Measurements from ENCODE around the gene TMEM17.

Gene TMEM17

DNA sequence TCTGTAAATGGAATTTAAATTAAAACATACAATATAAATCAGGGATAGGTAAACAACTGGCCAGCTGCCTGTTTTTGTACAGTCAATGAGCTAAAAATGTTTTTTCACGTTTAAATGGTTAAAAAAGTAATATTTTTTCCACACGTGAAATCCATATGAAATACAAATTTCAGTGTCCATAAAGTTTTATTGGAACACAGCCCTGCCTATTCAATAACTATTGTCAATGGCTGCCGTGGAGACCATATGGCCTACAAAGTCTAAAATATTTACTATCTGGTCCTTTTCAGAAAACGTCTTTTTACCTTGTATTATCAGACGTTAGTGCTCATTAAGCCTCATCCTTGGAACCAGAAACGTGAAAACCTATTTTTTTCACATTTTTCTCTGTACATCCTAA, 1.3 kb downstream of the TMEM17 start:
- H3K4me3 ChIP-seq (ENCODE audit: low read depth, low read length) = no peak overlapping the region
- no peak overlapping the region for H3K27ac ChIP-seq
- H3K27me3 ChIP-seq (replicated peaks) = no peaks in the 10 kb centered on the region
- DNase-seq = no peak
- H3K36me3 ChIP-seq (replicated peaks) = no peaks in the 10 kb centered on the region
- TF ChIP-seq, protein P1, sequence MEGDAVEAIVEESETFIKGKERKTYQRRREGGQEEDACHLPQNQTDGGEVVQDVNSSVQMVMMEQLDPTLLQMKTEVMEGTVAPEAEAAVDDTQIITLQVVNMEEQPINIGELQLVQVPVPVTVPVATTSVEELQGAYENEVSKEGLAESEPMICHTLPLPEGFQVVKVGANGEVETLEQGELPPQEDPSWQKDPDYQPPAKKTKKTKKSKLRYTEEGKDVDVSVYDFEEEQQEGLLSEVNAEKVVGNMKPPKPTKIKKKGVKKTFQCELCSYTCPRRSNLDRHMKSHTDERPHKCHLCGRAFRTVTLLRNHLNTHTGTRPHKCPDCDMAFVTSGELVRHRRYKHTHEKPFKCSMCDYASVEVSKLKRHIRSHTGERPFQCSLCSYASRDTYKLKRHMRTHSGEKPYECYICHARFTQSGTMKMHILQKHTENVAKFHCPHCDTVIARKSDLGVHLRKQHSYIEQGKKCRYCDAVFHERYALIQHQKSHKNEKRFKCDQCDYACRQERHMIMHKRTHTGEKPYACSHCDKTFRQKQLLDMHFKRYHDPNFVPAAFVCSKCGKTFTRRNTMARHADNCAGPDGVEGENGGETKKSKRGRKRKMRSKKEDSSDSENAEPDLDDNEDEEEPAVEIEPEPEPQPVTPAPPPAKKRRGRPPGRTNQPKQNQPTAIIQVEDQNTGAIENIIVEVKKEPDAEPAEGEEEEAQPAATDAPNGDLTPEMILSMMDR (IDR thresholded peaks at IDR 0.05; ENCODE audit: low read depth, low read length, missing control alignments) = no peak
- in situ Hi-C loops (cut with HindIII; ENCODE audit: low pct_ligation_motif_present, low sequenced_read_pairs) = no loop called here

GRCh38 chr2:62501794-62502500, 4.0 kb downstream of the TMEM17 start:
- Histone ChIP-seq H3K27me3 (replicated peaks) (no peaks in the 10 kb centered on the region), H3K36me3 (replicated peaks) (no peaks in the 10 kb centered on the region), H3K4me3 (ENCODE audit: low read depth, low read length) (no peak overlapping the region), H3K27ac (no peak overlapping the region)
- TF ChIP-seq, protein P1 (IDR thresholded peaks at IDR 0.05; ENCODE audit: low read depth, low read length, missing control alignments) = no peak
- in situ Hi-C loops (cut with HindIII; ENCODE audit: low pct_ligation_motif_present, low sequenced_read_pairs) = no loop called here
- no peak for DNase-seq

GRCh38 chr2:62501069-62501468, 4.9 kb downstream of the TMEM17 start:
- in situ Hi-C loops (cut with HindIII; ENCODE audit: low pct_ligation_motif_present, low sequenced_read_pairs) = no loop called here
- DNase-seq = no peak
- H3K27ac ChIP-seq = no peak overlapping the region
- TF ChIP-seq, protein P1 (IDR thresholded peaks at IDR 0.05; ENCODE audit: low read depth, low read length, missing control alignments) = no peak
- no peak overlapping the region for H3K4me3 ChIP-seq (ENCODE audit: low read depth, low read length)
- H3K36me3 ChIP-seq (replicated peaks) = no peaks in the 10 kb centered on the region
- no peaks in the 10 kb centered on the region for H3K27me3 ChIP-seq (replicated peaks)

DNA sequence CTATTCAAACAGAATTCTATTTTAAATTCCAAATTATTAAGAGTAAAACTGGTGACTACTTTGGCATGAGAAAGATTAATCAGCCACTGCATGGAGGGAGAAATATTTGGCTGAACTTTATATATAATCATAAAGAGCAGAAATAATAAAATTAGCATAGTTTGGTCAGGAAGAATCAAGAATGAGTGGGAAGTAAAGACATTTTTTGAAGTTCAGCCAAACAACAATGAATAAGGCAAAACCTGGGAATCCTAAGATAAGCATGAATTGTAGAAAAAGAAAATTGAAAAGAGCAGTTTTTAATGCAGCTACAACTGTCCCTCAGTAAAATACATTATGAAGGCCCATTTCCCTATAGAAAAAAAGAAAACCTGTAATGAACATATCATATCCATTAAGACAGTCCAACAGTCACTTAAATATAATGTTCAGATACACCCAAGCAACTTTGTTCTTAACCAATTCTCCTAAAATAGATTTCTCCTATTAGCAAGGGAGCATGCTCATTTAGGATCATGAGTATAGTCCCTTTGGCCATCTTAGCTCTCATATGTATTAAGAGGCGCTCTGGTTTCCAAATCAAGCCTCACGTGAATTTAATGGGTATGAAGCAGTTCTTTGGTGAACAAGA, 6.5 kb downstream of the TMEM17 start:
- TF ChIP-seq, protein P1 (IDR thresholded peaks at IDR 0.05; ENCODE audit: low read depth, low read length, missing control alignments) = no peak
- Histone ChIP-seq H3K27me3 (replicated peaks) (no peaks in the 10 kb centered on the region), H3K36me3 (replicated peaks) (no peaks in the 10 kb centered on the region), H3K27ac (no peak overlapping the region), H3K4me3 (ENCODE audit: low read depth, low read length) (no peak overlapping the region)
- in situ Hi-C loops (cut with HindIII; ENCODE audit: low pct_ligation_motif_present, low sequenced_read_pairs) = no loop called here
- DNase-seq = no peak

- TF ChIP-seq, protein P1 (IDR thresholded peaks at IDR 0.05; ENCODE audit: low read depth, low read length, missing control alignments) = no peak
These were observed 7.3 kb downstream of the TMEM17 start for GRCh38 chr2:62498739-62499138.

More at GRCh38 chr2:62498739-62499138, 7.3 kb downstream of the TMEM17 start:
- H3K27ac ChIP-seq = no peak overlapping the region
- no peak for DNase-seq
- no peaks in the 10 kb centered on the region for H3K36me3 ChIP-seq (replicated peaks)
- in situ Hi-C loops (cut with HindIII; ENCODE audit: low pct_ligation_motif_present, low sequenced_read_pairs) = no loop called here
- H3K27me3 ChIP-seq (replicated peaks) = no peaks in the 10 kb centered on the region
- no peak overlapping the region for H3K4me3 ChIP-seq (ENCODE audit: low read depth, low read length)

Data from brain microvascular endothelial cell (primary cell).